Mesodermal cell (in vitro differentiated cells): ENCODE measurements around the gene RTKN2.

Experiments
- H3K27ac ChIP-seq: 2 replicates; pipeline ENCODE4 v1.7.0; 2013; ENCODE audit warnings: mild to moderate bottlenecking, low read depth, low read length, moderate library complexity; ENCODE audit not compliant: severe bottlenecking
- H3K36me3 ChIP-seq: 2 replicates; pipeline ENCODE4 v1.7.1; 2013; ENCODE audit warnings: mild to moderate bottlenecking, low read length, moderate library complexity; ENCODE audit not compliant: control insufficient read depth, insufficient read depth
- H3K4me1 ChIP-seq: one replicate; pipeline ENCODE4 v1.7.1; 2013; ENCODE audit warnings: mild to moderate bottlenecking, low read length; ENCODE audit not compliant: insufficient read depth, control insufficient read depth, poor library complexity, severe bottlenecking
- H3K4me3 ChIP-seq: 2 replicates; pipeline ENCODE4 v1.7.0; 2013; ENCODE audit warnings: low read length, control low read depth, mild to moderate bottlenecking; ENCODE audit not compliant: insufficient read depth, poor library complexity, severe bottlenecking; ENCODE audit errors: extremely low read depth
- H3K9me3 ChIP-seq: 2 replicates; pipeline ENCODE4 v1.7.1; 2013; ENCODE audit warnings: mild to moderate bottlenecking, low read length, moderate library complexity; ENCODE audit not compliant: control insufficient read depth
- WGBS, 2 experiments: methylation state at CpG; one replicate each; pipeline ENCODE4 v1.1.5; 2013; ENCODE audit warnings: missing lambda C conversion rate in 2 of 2; ENCODE audit not compliant: insufficient coverage in 2 of 2; 5-methylcytosine and 5-hydroxymethylcytosine counted together

The RTKN2 gene

GRCh38 chr10:62230344-62231121 is 38.1 kb downstream of the RTKN2 start:
- Histone ChIP-seq H3K9me3 (no peaks in the 10 kb centered on the region), H3K27ac (no peak overlapping the region), H3K36me3 (no peaks in the 10 kb centered on the region), H3K4me1 (peaks cover 7% of the 10 kb centered on the region), H3K4me3 (no peak overlapping the region)
- 95% methylated on average over 2 of the region's 4 CpGs; no CpG with 5 or more reads in 1 of the 2 experiments for WGBS, 2 experiments

- Histone ChIP-seq H3K4me3 (no peak overlapping the region), H3K27ac (no peak overlapping the region), H3K9me3 (no peaks in the 10 kb centered on the region), H3K4me1 (peaks cover 4% of the 10 kb centered on the region), H3K36me3 (no peaks in the 10 kb centered on the region)
- no CpG with 5 or more reads among the region's 3 CpGs for WGBS, 2 experiments
These were observed 43.3 kb downstream of the RTKN2 start for GRCh38 chr10:62225362-62225761.

GRCh38 chr10:62224606-62225005 is 44.0 kb downstream of the RTKN2 start:
- Histone ChIP-seq H3K4me3 (no peak overlapping the region), H3K9me3 (no peaks in the 10 kb centered on the region), H3K36me3 (no peaks in the 10 kb centered on the region), H3K27ac (no peak overlapping the region), H3K4me1 (peaks cover 4% of the 10 kb centered on the region)
- 90 to 100% methylated on average over 1 of the region's 1 CpG for WGBS, 2 experiments

GRCh38 chr10:62217683-62218082 is 51.0 kb downstream of the RTKN2 start:
- Histone ChIP-seq H3K4me3 (no peak overlapping the region), H3K9me3 (no peaks in the 10 kb centered on the region), H3K36me3 (no peaks in the 10 kb centered on the region), H3K27ac (no peak overlapping the region), H3K4me1 (no peaks in the 10 kb centered on the region)
- WGBS, 2 experiments, result 91 to 100% methylated on average over 2 of the region's 6 CpGs

- Histone ChIP-seq H3K27ac (no peak overlapping the region), H3K36me3 (no peaks in the 10 kb centered on the region), H3K4me3 (no peak overlapping the region), H3K4me1 (no peaks in the 10 kb centered on the region), H3K9me3 (no peaks in the 10 kb centered on the region)
- WGBS, 2 experiments, result no CpG with 5 or more reads among the region's 3 CpGs
These were observed 54.2 kb downstream of the RTKN2 start for GRCh38 chr10:62214364-62214874.

- WGBS, 2 experiments, result 100% methylated on average over 1 of the region's 2 CpGs
- Histone ChIP-seq H3K9me3 (no peaks in the 10 kb centered on the region), H3K36me3 (no peaks in the 10 kb centered on the region), H3K4me1 (no peaks in the 10 kb centered on the region), H3K4me3 (no peak overlapping the region), H3K27ac (no peak overlapping the region)
These were observed 62.8 kb downstream of the RTKN2 start for GRCh38 chr10:62205750-62206399.

- Histone ChIP-seq H3K27ac (no peak overlapping the region), H3K36me3 (peaks cover 10% of the 10 kb centered on the region), H3K4me3 (no peak overlapping the region), H3K9me3 (no peaks in the 10 kb centered on the region), H3K4me1 (no peaks in the 10 kb centered on the region)
- WGBS, 2 experiments, result no CpG with 5 or more reads among the region's 1 CpG
These were observed 69.1 kb downstream of the RTKN2 start for GRCh38 chr10:62199584-62199983.

GRCh38 chr10:62196528-62196927 is 72.1 kb downstream of the RTKN2 start:
- Histone ChIP-seq H3K4me3 (no peak overlapping the region), H3K4me1 (no peaks in the 10 kb centered on the region), H3K27ac (no peak overlapping the region), H3K9me3 (no peaks in the 10 kb centered on the region), H3K36me3 (peaks cover 10% of the 10 kb centered on the region)

- WGBS, 2 experiments, result no CpG with 5 or more reads among the region's 1 CpG
- Histone ChIP-seq H3K36me3 (peaks cover 10% of the 10 kb centered on the region), H3K4me1 (no peaks in the 10 kb centered on the region), H3K4me3 (no peak overlapping the region), H3K9me3 (no peaks in the 10 kb centered on the region), H3K27ac (no peak overlapping the region)
These were observed 73.0 kb downstream of the RTKN2 start for GRCh38 chr10:62195675-62195926.

- WGBS, 2 experiments, result 80% methylated on average over 1 of the region's 3 CpGs; no CpG with 5 or more reads in 1 of the 2 experiments
- H3K36me3 ChIP-seq, result peaks cover 10% of the 10 kb centered on the region
- H3K4me3 ChIP-seq, result no peak overlapping the region
- no peaks in the 10 kb centered on the region for H3K4me1 ChIP-seq
- H3K9me3 ChIP-seq, result no peaks in the 10 kb centered on the region
- H3K27ac ChIP-seq, result no peak overlapping the region
These were observed 73.5 kb downstream of the RTKN2 start for GRCh38 chr10:62194924-62195674.
